Natural killer cell (primary cell): ENCODE results near the gene TES. TPM values are rescaled to one million over a fixed set of nuclear protein-coding genes. Genes with fewer than 3 reads are reported as not detected.
A peak's percentile ranks its signal among the peaks of the same experiment; 100 is the strongest.

ENCODE experiments used
- ATAC-seq, 3 donors: fragments of 150-1000 bp in 2 of 3; fragments of 200-7000 bp in 1 of 3; cut with Tn5 transposase; 1 replicate in 1 of 3; 2 replicates in 2 of 3; pipeline ENCODE4 v1.10.0; 2021; ENCODE audit warnings: mild to moderate bottlenecking in 2 of 3, moderate library complexity in 2 of 3
- DNase-seq, 2 donors: peaks; one replicate each; pipeline versions ENCODE4 v3.0.0 to v3.0.0-alpha.2; 2013 to 2021; ENCODE audit warnings: mixed read lengths in 1 of 2
- H3K27ac ChIP-seq: one replicate; pipeline ENCODE4 v1.5.1; 2013; ENCODE audit warnings: mild to moderate bottlenecking, low read length
- H3K27me3 ChIP-seq: one replicate; pipeline ENCODE4 v1.6.1; 2013; ENCODE audit warnings: low read length; ENCODE audit not compliant: control insufficient read depth, insufficient read depth
- H3K36me3 ChIP-seq: one replicate; pipeline ENCODE4 v1.6.1; 2013; ENCODE audit warnings: low read length; ENCODE audit not compliant: control insufficient read depth, insufficient read depth
- H3K4me1 ChIP-seq: one replicate; pipeline ENCODE4 v1.6.1; 2013; ENCODE audit warnings: low read length; ENCODE audit not compliant: control insufficient read depth, insufficient read depth
- H3K4me3 ChIP-seq: one replicate; pipeline ENCODE4 v1.5.1; 2013; ENCODE audit warnings: low read length
- H3K9me3 ChIP-seq: one replicate; pipeline ENCODE4 v1.6.1; 2013; ENCODE audit warnings: low read length; ENCODE audit not compliant: control insufficient read depth, insufficient read depth
- H3K27ac Mint-ChIP-seq, 2 donors: one replicate each; pipeline ENCODE4 v1.8.0; 2022; ENCODE audit warnings: mild to moderate bottlenecking in 2 of 2, mixed read lengths in 2 of 2, moderate library complexity in 1 of 2
- H3K27me3 Mint-ChIP-seq, 2 donors: one replicate each; pipeline ENCODE4 v1.8.0; 2022; ENCODE audit warnings: low read depth in 2 of 2, mixed read lengths in 2 of 2
- H3K36me3 Mint-ChIP-seq: one replicate; pipeline ENCODE4 v1.8.0; 2022; ENCODE audit warnings: mixed read lengths
- H3K4me1 Mint-ChIP-seq, 2 donors: one replicate each; pipeline ENCODE4 v1.8.0; 2022; ENCODE audit warnings: mixed read lengths in 2 of 2
- H3K4me3 Mint-ChIP-seq: one replicate; pipeline ENCODE4 v1.8.0; 2022; ENCODE audit warnings: mild to moderate bottlenecking, moderate library complexity, mixed read lengths
- H3K9me3 Mint-ChIP-seq, 2 donors: one replicate each; pipeline ENCODE4 v1.8.0; 2022; ENCODE audit warnings: mixed read lengths in 2 of 2
- CTCF ChIP-seq: fragments of 200-600 bp; IDR thresholded peaks from one replicate; pipeline ENCODE4 v1.8.0; 2022; ENCODE audit warnings: antibody characterized with exemption
- WGBS: methylation state at CpG from one replicate; pipeline ENCODE4 v1.1.7; 2013; ENCODE audit warnings: missing lambda C conversion rate; ENCODE audit not compliant: insufficient coverage; 5-methylcytosine and 5-hydroxymethylcytosine counted together
- intact Hi-C: fragments of 100-400 bp; cut with micrococcal nuclease; formaldehyde crosslinking; loops from one replicate; pipeline ENCODE4 v1.14.2; 2022
- total RNA-seq, 4 donors: library from RNA; stranded (reverse); fragments of 120-200 nt in 1 of 4; gene quantifications; one replicate each; pipeline versions ENCODE4 v1.2.3 to v1.2.4, GENCODE V29; 2013 to 2022

TES gene
- total RNA-seq, 3 donors from 2014 or later (not counting 1 experiment from before 2014, with no cell fraction given), result 220 to 269 (median 227) TPM

GRCh38 chr7:116230191-116231005 lies 20.1 kb downstream of the TES start:
- Mint-ChIP-seq H3K27ac (peak overlapping the region; percentile 93 to 94), H3K4me1 (peaks cover 79 to 88% of the 10 kb centered on the region in 2 donors), H3K27me3 (no peaks in the 10 kb centered on the region), H3K9me3 (no peaks in the 10 kb centered on the region), H3K36me3 (no peaks in the 10 kb centered on the region), H3K4me3 (peak overlapping the region; percentile 71)
- DNase-seq, result no peak
- H3K27ac ChIP-seq, result peak overlapping the region; percentile 65
- no peak overlapping the region for H3K4me3 ChIP-seq
- intact Hi-C loops, result loop anchor here (1.0 kb wide), 1 partner anchor 19 kb away; no protein-coding TSS in a partner anchor
- H3K9me3 ChIP-seq, result no peaks in the 10 kb centered on the region
- H3K27me3 ChIP-seq, result no peaks in the 10 kb centered on the region
- TF ChIP-seq CTCF, result no peak
- peaks cover 40% of the 10 kb centered on the region for H3K4me1 ChIP-seq
- ATAC-seq, result peak; percentile 23 to 34 (median 24)
- WGBS, result 80% methylated on average over 2 of the region's 4 CpGs
- H3K36me3 ChIP-seq, result no peaks in the 10 kb centered on the region

GRCh38 chr7:116231543-116231942 lies 21.2 kb downstream of the TES start:
- Histone ChIP-seq H3K4me3 (no peak overlapping the region), H3K27me3 (no peaks in the 10 kb centered on the region), H3K27ac (no peak overlapping the region), H3K9me3 (no peaks in the 10 kb centered on the region), H3K4me1 (peaks cover 36% of the 10 kb centered on the region), H3K36me3 (no peaks in the 10 kb centered on the region)
- Mint-ChIP-seq H3K4me3 (peak overlapping the region; percentile 71), H3K4me1 (peaks cover 75 to 83% of the 10 kb centered on the region in 2 donors), H3K27me3 (no peaks in the 10 kb centered on the region), H3K36me3 (no peaks in the 10 kb centered on the region), H3K9me3 (no peaks in the 10 kb centered on the region), H3K27ac (peak overlapping the region; percentile 93 to 94)
- DNase-seq (no peak), ATAC-seq (no peak)
- 100% methylated on average over 2 of the region's 2 CpGs for WGBS
- no peak for TF ChIP-seq CTCF
- intact Hi-C loops, result no loop called here

- DNase-seq, result no peak
- 37% methylated on average over 1 of the region's 1 CpG for WGBS
- no peak overlapping the region for H3K27ac ChIP-seq
Measured at GRCh38 chr7:116231949-116232348, 21.6 kb downstream of the TES start.

More at GRCh38 chr7:116231949-116232348, 21.6 kb downstream of the TES start:
- Mint-ChIP-seq H3K4me3 (peak overlapping the region; percentile 71), H3K27ac (peak overlapping the region; percentile 93 to 94), H3K4me1 (peaks cover 73 to 82% of the 10 kb centered on the region in 2 donors), H3K9me3 (no peaks in the 10 kb centered on the region), H3K27me3 (no peaks in the 10 kb centered on the region), H3K36me3 (no peaks in the 10 kb centered on the region)
- Histone ChIP-seq H3K4me1 (peaks cover 33% of the 10 kb centered on the region), H3K4me3 (no peak overlapping the region), H3K27me3 (no peaks in the 10 kb centered on the region), H3K36me3 (peaks cover 3% of the 10 kb centered on the region), H3K9me3 (no peaks in the 10 kb centered on the region)
- no peak for ATAC-seq
- intact Hi-C loops, result loop anchor here (1.0 kb wide), 1 partner anchor 8 kb away; no protein-coding TSS in a partner anchor
- no peak for TF ChIP-seq CTCF
